ENCODE results near the gene FOXP1.

DNA sequence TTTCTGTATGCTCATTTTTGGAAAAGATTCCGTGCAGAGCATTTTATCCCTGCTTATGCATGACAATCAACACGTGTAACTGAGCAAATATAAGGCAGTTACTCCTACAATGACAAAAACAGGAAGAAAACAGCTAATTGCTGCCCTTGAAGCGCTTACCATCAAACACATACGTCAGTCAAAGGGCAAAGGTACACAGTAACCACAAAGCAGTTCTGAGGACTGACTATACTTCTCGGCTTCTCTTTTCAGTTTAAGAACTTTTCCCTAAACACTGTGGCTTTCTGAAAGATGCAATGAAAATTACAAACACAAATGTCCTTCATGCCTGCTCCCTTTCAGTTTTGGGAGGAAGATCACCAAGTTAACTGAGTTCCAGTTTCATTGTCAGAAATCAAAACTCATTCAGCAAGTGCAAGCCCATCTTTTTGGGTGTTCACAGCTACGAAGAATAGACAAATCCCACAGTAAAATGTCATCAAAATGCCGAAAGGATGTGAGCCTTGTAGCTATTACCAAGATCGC is 602.8 kb downstream of the FOXP1 start:
- no peak for TF ChIP-seq MAZ (CRISPR knock-in tag; conservative IDR thresholded peaks at IDR 0.05 in 1 of 2, IDR thresholded peaks at IDR 0.05 in 1 of 2)
- TF ChIP-seq ZNF655 (CRISPR knock-in tag; IDR thresholded peaks at IDR 0.05): no peak
- no peak for TF ChIP-seq U2AF1 (optimal IDR thresholded peaks at IDR 0.05; ENCODE audit: low read depth, low read length)
- no peak for TF ChIP-seq PHF8 (IDR thresholded peaks at IDR 0.05; ENCODE audit: borderline replicate concordance, low read length)
